Adrenal gland (tissue), 5 donors: Measurements from ENCODE around the gene CUL2.

Experiments
- CTCF ChIP-seq, 6 experiments: fragments of 450-650 bp in 4 of 6; fragments of 200-600 bp in 2 of 6; sonication (generic) in 1 of 6; IDR thresholded peaks; 1 replicate in 5 of 6; 2 replicates in 1 of 6; pipeline versions ENCODE4 v1.5.1 to v1.8.0; 2016 to 2021; ENCODE audit warnings: antibody characterized with exemption in 6 of 6, mild to moderate bottlenecking in 2 of 6, moderate library complexity in 1 of 6
- POLR2A ChIP-seq, 2 donors: fragments of 450-650 bp; IDR thresholded peaks; one replicate each; pipeline ENCODE4 v1.6.1; 2017; ENCODE audit warnings: antibody characterized with exemption in 2 of 2, mild to moderate bottlenecking in 2 of 2, moderate library complexity in 1 of 2
- donor health status: DM: no; HTN: no; CAD: no.

GRCh38 chr10:35007858-35008301 lies 82.3 kb downstream of the CUL2 start:
- no peak for TF ChIP-seq POLR2A (IDR thresholded peaks at IDR 0.05)
- TF ChIP-seq CTCF (IDR thresholded peaks at IDR 0.05) = no peak
